ENCODE data around the gene EAF1.
"Not testable (repeated sequence)": the region's sequence is repeated elsewhere in the genome, so short reads cannot be mapped to it uniquely, and the experiment has no call there.

EAF1 gene

GRCh38 chr3:15405448-15406050, 21.8 kb upstream of the EAF1 start:
- DNase-seq (ENCODE audit: low read depth in 2 of 2), result no peak

- DNase-seq (ENCODE audit: low read depth in 2 of 2), result no peak
Measured at GRCh38 chr3:15409239-15409638, 18.2 kb upstream of the EAF1 start.

- DNase-seq (ENCODE audit: low read depth in 2 of 2), result no peak
Measured at GRCh38 chr3:15409774-15410173, 17.6 kb upstream of the EAF1 start.

GRCh38 chr3:15410966-15411365, 16.4 kb upstream of the EAF1 start:
- DNase-seq (ENCODE audit: low read depth in 2 of 2), result not testable (repeated sequence)

GRCh38 chr3:15420871-15421270, 6.5 kb upstream of the EAF1 start:
- no peak for DNase-seq (ENCODE audit: low read depth in 2 of 2)

GRCh38 chr3:15426579-15427118, 749 bp upstream of the EAF1 start:
- no peak for DNase-seq (ENCODE audit: low read depth in 2 of 2)

GRCh38 chr3:15427981-15428380, 583 bp downstream of the EAF1 start:
- no peak for DNase-seq (ENCODE audit: low read depth in 2 of 2)

GRCh38 chr3:15428539-15428938, 1.1 kb downstream of the EAF1 start:
- DNase-seq (ENCODE audit: low read depth in 2 of 2), result no peak

- no peak for DNase-seq (ENCODE audit: low read depth in 2 of 2)
Measured at GRCh38 chr3:15429080-15429479, 1.7 kb downstream of the EAF1 start.

- no peak for DNase-seq (ENCODE audit: low read depth in 2 of 2)
Measured at GRCh38 chr3:15430624-15431023, 3.2 kb downstream of the EAF1 start.

- DNase-seq (ENCODE audit: low read depth in 2 of 2), result no peak
Measured at GRCh38 chr3:15431256-15431837, 3.9 kb downstream of the EAF1 start.

GRCh38 chr3:15433531-15433930, 6.1 kb downstream of the EAF1 start:
- DNase-seq (ENCODE audit: low read depth in 2 of 2), result no peak

GRCh38 chr3:15434756-15435155, 7.4 kb downstream of the EAF1 start:
- no peak for DNase-seq (ENCODE audit: low read depth in 2 of 2)

- DNase-seq (ENCODE audit: low read depth in 2 of 2), result no peak
Measured at GRCh38 chr3:15436246-15436645, 8.8 kb downstream of the EAF1 start.

- no peak for DNase-seq (ENCODE audit: low read depth in 2 of 2)
Measured at GRCh38 chr3:15438983-15439382, 11.6 kb downstream of the EAF1 start.

- DNase-seq (ENCODE audit: low read depth in 2 of 2), result no peak
Measured at GRCh38 chr3:15439476-15439875, 12.1 kb downstream of the EAF1 start.

GRCh38 chr3:15440891-15441290, 13.5 kb downstream of the EAF1 start:
- no peak for DNase-seq (ENCODE audit: low read depth in 2 of 2)

- no peak for DNase-seq (ENCODE audit: low read depth in 2 of 2)
Measured at GRCh38 chr3:15443826-15444524, 16.6 kb downstream of the EAF1 start.

- DNase-seq (ENCODE audit: low read depth in 2 of 2), result no peak
Measured at GRCh38 chr3:15449489-15450224, 22.3 kb downstream of the EAF1 start.

- no peak for DNase-seq (ENCODE audit: low read depth in 2 of 2)
Measured at GRCh38 chr3:15450438-15451215, 23.2 kb downstream of the EAF1 start.

Data from stimulated activated CD8-positive, alpha-beta memory T cell treated with anti-CD3 and anti-CD28 coated beads, Interleukin-2, amount 100 ng/mL, for 48 hours (primary cell).